CD4-positive, alpha-beta T cell treated with Interleukin-17A for 4 hours (primary cell): ENCODE data around the gene PPARG.

Source experiments
- DNase-seq: peaks from one replicate; pipeline ENCODE4 v3.0.0-alpha.2; 2020; ENCODE audit warnings: mixed read lengths

Gene PPARG

GRCh38 chr3:12345584-12346494 lies 57.0 kb downstream of the PPARG start:
- no peak for DNase-seq

- DNase-seq: no peak
These were observed 58.4 kb downstream of the PPARG start for GRCh38 chr3:12347301-12347700.

DNA sequence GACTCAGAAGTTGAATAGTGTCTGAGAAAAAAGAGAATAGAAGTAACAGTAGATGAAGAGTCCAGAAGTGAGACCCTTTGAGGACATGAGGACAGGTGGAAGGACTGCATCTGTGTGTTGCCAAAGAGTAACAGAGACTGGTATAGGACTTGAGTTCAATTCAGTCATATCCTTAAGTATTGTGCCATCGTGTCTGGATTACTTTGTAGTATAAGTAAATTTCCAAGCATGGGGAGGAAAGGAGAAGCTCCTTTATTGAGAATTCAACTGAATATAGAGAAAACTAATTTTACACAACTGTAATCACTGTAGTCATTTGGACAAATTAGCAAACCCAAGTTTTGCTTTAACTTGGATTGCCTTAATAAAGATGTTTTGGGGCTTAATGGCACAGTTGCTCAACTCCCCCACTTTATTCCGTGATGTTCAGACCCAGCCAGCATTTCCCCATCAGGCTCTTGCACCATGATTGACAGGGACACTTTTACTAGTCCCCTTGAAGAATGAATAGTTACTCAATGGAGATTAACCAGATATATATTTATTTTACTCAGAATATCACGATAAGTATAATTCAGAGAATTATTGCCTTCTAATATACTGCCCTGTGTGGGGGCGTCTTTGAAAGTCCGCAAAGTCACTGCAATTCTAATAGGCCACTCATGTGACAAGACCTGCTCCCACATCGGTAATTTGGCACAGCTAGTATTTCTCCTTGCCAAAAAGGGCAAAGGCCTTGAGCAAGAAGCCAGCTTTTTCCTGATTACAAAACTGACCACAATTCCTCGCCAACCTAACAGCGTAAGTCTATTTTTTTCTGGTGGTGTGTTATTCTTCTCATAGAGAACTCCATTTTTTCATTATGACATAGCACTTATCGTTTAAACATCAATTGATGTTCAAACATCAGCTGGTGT lies 61.3 kb downstream of the PPARG start:
- no peak for DNase-seq

DNA sequence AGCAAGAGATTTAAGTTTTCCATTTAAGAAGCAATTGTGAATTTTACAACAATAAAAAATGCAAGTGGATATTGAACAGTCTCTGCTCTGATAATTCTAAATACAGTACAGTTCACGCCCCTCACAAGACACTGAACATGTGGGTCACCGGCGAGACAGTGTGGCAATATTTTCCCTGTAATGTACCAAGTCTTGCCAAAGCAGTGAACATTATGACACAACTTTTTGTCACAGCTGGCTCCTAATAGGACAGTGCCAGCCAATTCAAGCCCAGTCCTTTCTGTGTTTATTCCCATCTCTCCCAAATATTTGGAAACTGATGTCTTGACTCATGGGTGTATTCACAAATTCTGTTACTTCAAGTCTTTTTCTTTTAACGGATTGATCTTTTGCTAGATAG lies 62.3 kb downstream of the PPARG start:
- DNase-seq: no peak

DNA sequence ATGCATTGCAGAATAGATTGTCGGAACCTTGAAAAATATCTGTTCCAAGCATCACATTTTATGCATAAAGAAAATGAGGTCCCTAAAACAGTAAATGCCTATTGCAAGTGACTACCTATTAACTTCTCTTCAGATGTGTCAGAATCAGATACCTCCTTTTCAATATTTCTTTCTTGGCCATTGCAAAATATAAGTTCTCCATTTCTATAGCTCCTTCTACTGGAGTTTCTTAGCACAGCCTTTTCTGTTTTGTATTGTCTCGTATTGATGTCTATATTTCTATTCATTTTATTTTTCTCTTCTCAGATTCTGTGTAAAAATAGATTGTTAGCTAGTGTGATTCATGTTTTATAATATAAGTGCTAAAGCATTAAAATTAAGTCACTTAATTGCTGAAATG lies 63.4 kb downstream of the PPARG start:
- no peak for DNase-seq

DNA sequence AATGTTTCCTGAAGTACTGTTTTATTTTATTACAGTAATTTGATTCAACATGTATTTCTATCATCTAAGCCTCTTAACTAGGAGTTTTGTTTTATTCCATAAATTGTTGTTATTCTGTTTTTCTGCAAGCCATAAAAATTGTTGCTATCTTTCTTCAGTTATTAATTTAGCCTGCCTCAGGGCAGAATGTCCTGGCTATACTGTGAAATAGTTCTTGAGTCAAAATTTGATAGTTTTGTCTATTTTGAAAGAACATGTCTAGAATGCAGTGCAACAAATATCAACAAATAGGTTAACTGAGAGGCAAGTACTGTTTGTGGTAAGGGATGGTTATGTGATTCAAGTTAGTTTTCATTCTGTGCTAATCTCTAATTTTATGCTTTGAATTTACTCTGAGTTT lies 63.9 kb downstream of the PPARG start:
- no peak for DNase-seq

GRCh38 chr3:12353796-12354525 lies 65.1 kb downstream of the PPARG start:
- DNase-seq: no peak

DNA sequence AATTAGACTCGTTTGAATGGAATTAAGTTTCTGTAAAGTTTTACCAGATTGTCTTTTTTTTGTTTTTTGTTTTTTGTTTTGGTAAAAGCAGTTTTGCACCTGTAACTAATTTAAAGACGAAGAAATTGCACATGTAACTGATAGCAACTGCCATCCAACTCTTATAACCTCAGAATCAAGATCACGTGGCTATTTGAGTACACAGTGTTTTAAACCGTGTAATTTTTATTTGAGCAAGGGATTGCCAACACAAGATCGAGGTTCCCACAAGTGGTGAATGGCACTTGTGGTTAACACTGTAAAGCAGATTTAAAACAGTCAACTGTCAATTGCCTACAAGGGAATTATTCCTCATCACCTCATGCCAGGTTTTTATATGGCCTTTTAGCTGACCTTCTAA lies 67.3 kb downstream of the PPARG start:
- no peak for DNase-seq

DNA sequence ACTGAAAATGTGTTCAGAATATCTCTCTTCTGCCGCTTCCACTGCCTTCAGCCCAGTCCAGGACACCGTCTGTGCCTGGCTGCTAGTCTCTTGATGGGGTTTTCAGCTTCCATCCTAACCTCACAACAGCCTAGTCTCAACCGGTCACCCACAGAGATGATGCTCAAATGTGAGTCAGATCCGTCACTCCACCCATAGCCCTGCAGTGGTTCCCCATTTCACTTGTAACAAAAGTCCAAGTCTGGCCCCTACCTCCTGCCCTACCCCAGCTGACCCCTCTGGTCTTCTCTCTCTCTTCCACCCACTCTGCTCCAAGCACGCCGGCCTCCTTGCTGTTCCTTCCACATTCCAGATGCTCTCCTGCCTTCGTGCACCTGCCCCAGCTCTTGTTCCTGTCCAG lies 68.1 kb downstream of the PPARG start:
- DNase-seq: no peak

GRCh38 chr3:12357456-12357855 lies 68.6 kb downstream of the PPARG start:
- DNase-seq: no peak

DNA sequence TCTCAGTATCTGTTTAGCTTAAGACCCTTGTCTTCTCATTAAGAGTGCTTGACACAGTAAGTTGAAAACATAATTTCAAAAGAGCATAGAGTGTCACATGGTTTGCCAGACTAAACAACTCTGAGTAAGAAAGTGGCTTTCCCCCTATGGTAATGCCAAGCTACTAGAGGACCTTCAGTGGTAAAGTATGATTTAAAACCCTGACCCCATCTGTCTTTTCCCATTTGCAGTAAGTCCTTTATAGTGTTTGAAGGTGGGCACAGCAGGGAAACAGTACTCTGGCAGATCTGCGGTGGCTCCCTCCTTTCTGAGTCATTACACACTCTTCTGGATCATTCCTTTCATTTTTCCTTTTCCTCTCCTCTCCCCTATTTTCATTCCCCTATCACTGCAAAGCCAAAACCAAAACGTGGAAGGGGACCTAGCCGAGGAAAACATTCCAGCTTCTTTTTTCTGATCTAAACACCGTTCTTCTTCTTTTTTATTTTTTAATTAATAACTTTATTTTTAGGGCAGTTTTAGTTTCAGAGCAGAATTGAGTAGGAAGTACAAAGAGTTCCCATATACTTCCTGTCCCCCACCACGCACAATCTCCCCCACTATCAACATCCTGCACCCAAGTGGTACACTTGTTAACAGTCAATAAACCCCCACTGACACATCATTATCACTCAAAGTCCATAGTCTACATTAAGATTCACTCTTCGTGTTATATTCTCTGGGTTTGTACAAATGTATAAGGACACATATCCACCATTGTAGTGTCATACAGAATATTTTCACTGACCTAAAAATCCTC lies 74.7 kb downstream of the PPARG start:
- no peak for DNase-seq

- no peak for DNase-seq
These were observed 78.5 kb downstream of the PPARG start for GRCh38 chr3:12367346-12367745.

DNA sequence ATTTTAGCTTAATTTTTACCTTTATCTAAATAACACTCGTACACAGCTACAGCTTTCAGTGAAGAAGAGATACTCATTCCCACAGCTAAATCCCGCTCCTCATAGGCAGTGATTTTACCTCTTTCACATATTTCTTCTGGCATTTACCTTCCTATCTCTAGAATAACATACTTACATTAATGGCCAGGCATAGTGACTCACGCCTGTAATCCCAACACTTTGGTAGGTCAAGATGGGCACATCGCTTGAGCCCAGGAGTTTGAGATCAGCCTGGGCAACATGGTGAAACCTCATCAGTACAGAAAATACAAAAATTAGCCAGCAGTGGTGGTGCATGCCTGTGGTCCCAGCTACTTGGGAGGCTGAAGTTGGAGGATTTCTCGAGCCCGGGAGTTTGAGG lies 80.2 kb downstream of the PPARG start:
- no peak for DNase-seq

DNA sequence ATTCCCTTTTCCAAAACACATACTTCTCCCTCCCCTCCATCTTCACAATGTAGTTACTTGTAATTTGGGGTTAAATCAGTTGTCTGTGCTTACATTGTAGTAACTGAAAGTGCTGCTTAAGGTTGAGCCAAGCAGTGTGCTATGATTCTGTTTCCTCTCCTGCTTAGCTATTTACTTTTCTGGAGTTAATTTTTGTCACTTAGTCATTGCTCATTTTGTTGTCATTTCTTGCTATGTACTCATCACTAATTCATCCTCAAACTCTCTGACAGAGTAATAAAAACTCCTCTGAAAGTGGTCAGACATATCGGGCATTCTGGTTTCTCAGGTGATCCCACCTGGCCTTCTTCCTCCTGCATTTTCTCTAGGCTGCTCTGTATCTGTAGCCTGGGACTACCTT lies 80.7 kb downstream of the PPARG start:
- no peak for DNase-seq

- no peak for DNase-seq
These were observed 81.9 kb downstream of the PPARG start for GRCh38 chr3:12370758-12371157.

DNA sequence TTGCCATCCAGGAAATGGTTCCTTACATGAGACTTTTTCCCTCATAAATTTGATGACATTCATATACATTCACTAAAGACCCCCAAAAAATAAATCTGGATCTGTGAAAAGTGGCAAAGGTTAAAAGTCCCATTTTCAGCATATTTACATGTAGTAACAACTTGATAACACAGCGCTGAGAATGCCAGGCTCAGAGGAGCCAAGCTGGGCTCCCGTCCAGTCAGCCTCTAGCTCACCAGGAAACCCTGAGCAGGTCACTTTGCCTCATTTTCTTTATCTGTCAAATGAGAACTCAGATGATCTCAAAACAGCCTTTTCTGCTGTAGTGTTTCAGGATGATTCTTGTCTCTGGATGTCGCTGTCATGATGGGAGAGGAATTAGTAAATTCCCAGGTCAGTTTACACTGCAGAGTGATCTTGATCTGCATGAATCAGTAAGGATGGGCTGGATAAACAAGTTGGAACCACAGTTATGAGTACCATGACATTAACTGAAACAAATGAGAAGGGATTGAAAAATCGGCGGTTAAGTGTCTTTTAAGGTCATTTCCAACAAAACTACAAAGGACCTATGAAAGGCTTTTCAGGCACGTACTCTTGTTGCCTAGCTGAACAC lies 82.8 kb downstream of the PPARG start:
- DNase-seq: no peak

DNA sequence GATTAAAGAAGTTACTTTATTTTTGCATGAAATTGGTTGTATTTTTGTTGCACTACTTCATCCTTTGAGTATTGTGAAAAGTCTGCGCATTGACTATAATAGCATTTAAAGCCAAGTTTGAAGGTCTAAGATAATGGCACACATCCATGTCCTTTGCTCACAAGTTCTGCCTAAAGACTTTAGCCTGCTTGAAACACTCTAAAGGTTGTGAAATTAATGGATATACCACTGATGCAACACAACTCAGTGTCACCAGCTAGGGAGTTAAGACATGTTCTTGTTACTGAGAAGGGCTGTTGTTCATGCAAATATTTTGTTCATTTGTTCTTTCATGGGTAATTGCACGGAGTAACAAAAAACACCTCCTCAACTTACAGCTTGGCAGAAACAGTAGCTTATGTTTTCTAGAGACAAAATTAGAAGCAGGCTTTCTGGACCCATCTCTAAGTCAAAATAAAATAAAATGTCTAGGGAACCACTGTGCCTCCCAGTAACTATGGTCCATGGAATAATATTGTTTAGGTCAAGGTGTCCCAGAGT lies 83.9 kb downstream of the PPARG start:
- DNase-seq: no peak

DNA sequence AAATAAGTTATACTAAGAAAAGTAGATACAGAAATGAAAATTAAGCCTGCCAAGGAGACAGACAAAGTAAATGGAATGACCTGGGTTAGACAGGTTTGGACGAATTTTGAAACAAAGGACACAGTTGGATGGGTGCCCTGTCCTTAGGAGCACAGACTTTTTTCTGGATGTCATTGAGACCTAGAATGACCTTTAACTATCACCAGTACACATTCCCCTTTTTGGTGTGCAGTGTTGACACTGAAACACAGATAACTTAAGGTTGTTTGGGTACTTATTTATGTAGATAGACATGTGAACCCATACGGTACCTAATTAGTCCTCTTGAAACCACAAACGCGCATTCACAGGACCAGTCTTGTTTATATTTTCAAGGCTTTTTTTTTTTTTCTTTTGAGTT lies 86.7 kb downstream of the PPARG start:
- DNase-seq: no peak

DNA sequence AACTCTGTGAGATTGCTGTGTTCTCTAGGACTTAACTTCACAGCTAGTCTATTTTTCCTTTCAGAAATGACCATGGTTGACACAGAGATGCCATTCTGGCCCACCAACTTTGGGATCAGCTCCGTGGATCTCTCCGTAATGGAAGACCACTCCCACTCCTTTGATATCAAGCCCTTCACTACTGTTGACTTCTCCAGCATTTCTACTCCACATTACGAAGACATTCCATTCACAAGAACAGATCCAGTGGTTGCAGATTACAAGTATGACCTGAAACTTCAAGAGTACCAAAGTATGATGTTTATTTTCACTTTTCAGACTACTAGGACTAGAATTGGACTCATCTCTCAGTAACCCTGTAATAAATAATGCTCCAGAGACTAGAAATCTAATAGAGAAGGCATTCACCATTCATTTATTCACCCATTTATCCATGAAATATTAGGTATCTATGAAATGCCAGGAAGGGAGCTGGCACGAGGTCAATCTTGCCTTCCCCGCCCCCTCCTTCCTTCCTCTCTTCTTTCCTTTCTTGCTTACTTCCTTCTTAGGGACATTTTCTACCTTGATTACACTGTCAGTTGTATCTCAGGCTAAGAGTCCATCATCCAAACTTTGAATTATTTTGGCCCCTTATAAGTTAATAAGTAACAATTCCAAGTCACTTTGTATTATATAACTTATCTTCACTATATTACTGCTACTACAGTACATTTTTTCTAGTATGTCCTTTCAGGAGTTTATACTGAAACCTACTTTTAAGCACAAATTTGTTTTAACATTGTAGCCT lies 91.0 kb downstream of the PPARG start:
- DNase-seq: no peak

- no peak for DNase-seq
These were observed 91.6 kb downstream of the PPARG start for GRCh38 chr3:12380461-12380860.

GRCh38 chr3:12381199-12381598 lies 92.3 kb downstream of the PPARG start:
- no peak for DNase-seq
